ENCODE data around the gene IFT81.
A peak's percentile ranks its signal among the peaks of the same experiment; 100 is the strongest.
"Not testable (repeated sequence)": the region's sequence is repeated elsewhere in the genome, so short reads cannot be mapped to it uniquely, and the experiment has no call there.

The IFT81 gene

DNA sequence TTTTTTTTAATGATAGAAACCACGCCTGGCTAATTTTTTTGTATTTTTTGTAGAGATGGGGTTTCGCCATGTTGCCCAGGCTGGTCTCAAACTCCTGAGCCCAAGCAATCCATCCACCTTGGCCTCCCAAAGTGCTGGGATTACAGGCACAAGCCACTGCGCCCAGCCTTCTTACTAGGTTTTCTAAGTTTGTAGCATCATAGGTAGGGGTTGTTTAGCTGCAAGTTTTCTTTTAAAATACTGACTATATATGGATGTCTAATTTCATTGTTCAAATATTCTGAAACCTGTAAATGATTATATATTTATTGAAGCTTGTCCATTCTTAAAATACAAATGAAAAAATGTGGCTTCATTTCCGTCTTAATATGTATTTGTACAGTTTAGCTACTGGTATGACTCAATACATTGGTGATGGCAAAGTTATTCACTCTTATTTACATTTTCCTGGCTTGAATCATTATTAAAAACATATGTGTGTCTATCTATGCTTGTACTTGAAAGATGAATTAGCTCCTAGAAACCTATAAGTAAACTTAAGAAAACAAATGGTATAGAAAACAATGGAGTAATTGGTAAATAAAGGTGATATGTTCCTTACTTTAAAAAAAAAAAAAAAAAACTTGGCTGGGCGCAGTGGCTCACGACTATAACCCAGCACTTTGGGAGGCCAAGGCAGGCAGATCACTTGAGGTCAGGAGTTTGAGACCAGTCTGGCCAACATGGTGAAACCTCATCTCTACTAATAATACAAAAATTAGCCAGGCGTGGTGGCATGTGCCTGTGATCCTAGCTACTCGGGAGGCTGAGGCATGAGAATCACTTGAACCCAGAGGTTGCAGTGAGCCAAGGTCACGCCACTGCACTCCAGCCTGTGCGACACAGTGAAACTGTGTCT lies 87.7 kb downstream of the IFT81 start:
- not testable (repeated sequence) for DNase-seq

- DNase-seq, result no peak
Measured at GRCh38 chr12:110217996-110218674, 94.0 kb downstream of the IFT81 start.

- DNase-seq, result no peak
Measured at GRCh38 chr12:110222027-110222426, 97.9 kb downstream of the IFT81 start.

DNA sequence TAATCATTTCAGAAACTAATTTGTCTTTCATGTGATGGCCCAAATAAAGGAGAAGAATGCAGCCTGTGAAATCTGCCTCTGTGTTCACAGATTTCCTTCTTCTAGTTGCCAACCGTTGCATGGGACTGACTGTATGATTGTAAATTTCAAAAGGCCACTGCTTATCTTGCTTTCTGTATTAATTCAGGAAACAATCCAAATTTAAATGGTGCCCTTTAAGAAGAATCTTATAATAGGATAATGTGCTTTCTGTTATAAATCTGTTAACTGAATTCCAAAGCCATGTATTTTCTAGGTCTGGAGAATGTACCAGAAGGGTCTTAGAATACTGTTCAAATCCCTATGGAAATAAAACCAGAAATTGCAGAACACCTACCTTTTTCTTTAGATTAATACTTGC lies 98.3 kb downstream of the IFT81 start:
- no peak for DNase-seq

- DNase-seq, result no peak
Measured at GRCh38 chr12:110223777-110224378, 99.7 kb downstream of the IFT81 start.

- DNase-seq, result no peak
Measured at GRCh38 chr12:110224379-110225304, 100.5 kb downstream of the IFT81 start.

DNA sequence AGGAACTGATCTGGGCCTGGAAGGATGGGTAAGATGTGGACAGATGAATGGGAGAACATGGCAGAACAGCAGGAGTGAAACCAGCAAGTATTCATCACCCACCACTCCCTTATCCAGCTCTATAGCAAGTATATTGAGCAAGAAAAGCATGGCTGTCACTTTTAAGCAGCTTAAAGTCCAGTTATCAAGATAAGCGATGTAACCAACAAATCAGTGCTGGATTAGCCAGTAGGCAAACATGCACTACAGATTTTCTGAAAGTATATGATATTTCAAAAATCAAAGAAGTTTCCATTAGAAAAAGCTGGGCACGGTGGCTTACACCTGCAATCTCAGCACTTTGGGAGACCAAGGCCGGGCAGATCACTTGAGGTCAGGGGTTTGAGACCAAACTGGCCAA lies 103.0 kb downstream of the IFT81 start:
- no peak for DNase-seq

DNA sequence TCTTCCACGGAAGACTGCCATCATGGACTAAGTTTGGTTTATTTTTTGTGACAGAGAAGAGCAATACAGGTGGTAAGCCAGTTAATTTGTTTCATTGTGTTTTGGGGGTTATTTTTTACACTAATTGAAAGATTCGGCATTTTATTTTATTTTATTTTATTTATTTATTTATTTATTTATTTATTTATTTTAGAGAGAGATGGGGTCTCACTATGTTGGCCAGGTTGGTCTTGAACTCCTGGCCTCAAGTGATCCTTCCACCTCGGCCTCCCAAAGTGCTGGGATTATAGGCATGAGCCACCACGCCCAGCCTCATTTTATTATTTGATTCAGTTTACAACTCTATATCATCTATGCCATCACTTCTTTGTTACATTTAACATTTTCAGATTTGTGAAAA lies 104.2 kb downstream of the IFT81 start:
- not testable (repeated sequence) for DNase-seq

DNA sequence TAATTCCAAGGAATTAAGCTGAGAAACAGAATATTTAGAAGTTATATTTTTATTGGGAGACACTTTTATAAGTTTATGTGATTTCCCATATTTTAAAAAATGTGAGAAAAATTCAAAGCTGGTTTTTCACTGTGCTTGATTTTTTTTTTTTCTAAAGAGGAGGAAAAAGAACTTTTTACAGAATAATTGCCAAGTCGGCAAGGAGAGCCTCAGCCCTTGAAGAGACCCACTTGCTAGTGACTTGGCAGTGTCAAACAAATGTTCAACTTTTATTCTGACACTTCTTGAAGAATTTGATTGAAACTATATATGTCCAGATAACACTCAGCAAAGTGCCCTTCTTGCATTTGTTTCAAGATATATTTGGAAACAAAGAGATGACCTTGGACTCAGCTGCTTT lies 104.6 kb downstream of the IFT81 start:
- DNase-seq, result no peak

GRCh38 chr12:110229409-110229808 lies 105.3 kb downstream of the IFT81 start:
- no peak for DNase-seq

DNA sequence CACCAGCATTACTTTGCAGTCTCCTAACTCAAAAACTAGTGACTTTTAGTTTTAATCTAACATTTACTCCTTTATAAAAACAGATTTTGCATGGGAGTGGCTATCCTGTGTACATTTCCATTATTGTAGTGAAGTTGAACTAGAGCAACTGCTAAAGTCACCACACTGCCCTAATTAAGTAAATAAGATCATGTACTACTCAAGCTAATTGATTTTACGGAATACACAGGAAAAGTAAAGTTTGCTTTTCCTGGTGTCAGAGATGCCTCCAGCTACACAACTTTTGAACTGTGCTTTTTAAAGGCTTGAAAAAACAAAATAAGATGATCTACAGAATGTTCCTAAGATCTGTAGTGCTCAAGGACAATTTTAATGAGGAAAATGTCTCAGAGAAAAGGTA lies 106.5 kb downstream of the IFT81 start:
- no peak for DNase-seq

GRCh38 chr12:110233212-110233903 lies 109.2 kb downstream of the IFT81 start:
- no peak for DNase-seq

- no peak for DNase-seq
Measured at GRCh38 chr12:110234331-110234751, 110.2 kb downstream of the IFT81 start.

DNA sequence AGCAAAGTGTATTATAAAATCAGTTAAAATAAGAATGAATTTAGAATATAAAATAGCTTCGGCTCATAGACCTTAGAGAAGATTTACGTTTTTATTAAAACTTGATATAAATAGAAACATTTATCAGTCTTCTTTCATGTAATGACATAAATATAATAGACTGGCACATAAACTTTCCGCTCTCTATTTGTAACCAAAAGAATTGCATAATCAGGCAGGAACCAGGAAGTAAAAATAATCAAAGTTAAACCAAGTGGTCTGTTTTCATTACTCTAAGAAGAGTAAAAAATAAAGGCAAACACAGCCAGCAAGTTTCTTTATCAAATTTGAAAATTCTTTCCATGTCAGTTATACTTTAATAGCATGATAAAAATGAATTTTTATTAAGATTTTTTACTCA lies 110.6 kb downstream of the IFT81 start:
- DNase-seq, result no peak

- DNase-seq, result no peak
Measured at GRCh38 chr12:110235383-110235782, 111.2 kb downstream of the IFT81 start.

GRCh38 chr12:110243227-110243626 lies 119.1 kb downstream of the IFT81 start:
- no peak for DNase-seq

GRCh38 chr12:110244372-110244771 lies 120.2 kb downstream of the IFT81 start:
- no peak for DNase-seq

DNA sequence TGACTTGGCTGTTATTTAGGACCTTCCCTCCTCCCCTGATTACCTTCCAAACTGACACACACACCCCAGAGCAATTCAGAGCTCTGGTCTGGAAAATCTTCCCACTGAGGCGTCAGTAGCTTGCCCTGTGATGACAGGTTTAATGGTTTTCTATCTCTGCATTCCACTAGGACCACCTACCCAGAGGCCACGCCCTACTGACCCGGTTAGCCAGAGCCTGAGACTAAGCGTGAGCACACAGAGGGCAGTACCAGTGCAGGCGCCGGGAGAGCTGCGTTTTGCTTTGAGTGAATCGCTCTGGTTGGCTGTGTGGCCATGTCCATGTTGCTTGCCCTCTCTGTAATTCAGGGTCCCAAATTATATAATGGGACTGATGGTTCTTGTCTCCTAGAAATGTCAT lies 120.7 kb downstream of the IFT81 start:
- DNase-seq, result no peak

DNA sequence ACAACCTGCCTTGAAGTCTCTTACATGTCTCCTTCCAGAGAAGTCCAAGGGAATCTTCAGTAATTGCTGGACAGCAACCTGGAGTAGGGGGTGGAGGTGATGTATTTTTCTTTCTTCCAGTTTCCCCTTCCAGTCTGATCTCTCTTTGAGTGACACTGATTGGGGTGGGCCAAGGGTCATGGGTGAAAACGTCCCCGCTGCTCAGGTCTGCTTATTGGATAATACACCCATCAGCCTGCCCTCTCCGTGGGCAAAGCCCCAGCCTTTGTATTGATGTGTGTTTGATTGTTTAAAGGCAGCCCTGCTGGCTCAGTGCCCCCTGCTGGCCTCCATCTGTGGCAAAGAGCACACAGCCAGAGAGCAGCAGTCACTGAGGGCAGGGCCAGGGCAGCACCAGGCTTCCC lies 121.2 kb downstream of the IFT81 start:
- DNase-seq, result peak; percentile 53 to 55

- no peak for DNase-seq
Measured at GRCh38 chr12:110246636-110247339, 122.6 kb downstream of the IFT81 start.

DNA sequence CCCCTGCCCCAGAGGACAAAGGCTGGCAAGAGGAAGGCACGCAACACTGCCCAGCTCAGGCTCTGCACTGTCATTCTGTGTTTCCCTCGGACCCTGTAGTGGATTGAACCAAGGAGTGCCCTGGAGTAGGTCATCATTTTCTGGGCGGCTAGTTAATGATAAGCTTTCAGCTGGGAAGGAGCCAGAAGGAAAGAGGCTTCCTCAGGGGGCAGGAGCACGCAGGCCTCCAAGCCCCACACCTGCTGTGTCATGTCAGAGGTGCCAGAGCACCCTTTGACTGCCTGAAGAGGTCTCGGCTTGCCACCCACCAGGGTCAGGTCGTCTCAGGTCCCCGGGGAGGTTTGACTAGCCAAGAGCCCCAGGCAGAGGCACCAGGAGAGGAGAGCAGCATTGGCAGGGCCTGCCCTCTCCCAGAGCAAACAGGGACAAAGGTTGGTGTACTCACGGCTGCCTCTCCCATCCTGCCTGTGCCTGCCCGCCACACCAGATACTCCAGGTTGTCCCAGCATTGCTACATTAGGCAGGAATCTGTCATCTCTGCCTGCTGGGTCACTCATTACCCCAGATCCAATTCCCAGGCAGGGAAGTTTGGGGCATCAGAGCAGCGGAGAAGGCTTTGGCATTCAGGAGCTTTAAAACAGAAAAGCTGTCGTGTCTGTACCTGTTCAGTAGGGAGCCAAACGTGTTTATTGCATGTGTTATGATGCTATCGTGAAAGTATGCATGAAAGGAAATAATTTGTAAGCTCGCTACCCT lies 123.4 kb downstream of the IFT81 start:
- DNase-seq, result no peak
